GM12878 (cell line): ENCODE measurements around the gene IGFL3.

Experiments used
- BACH1 ChIP-seq: fragments of 450-650 bp; IDR thresholded peaks from 2 replicates; pipeline ENCODE4 v1.6.1; 2017; ENCODE audit warnings: mild to moderate bottlenecking, borderline replicate concordance
- FOXM1 ChIP-seq: IDR thresholded peaks from 2 replicates; pipeline ENCODE4 v1.6.1; 2012; ENCODE audit warnings: low read depth, mild to moderate bottlenecking, inconsistent platforms, low read length, moderate library complexity
- MXI1 ChIP-seq: fragments of 150-350 bp; IDR thresholded peaks from 2 replicates; pipeline ENCODE4 v1.6.1; 2011; ENCODE audit warnings: low read depth, mild to moderate bottlenecking, inconsistent platforms, low read length, improper control_type of control experiment
- MYC ChIP-seq: IDR thresholded peaks from 2 replicates; pipeline ENCODE4 v1.6.1; 2011; ENCODE audit warnings: mild to moderate bottlenecking, low read length, moderate library complexity, inconsistent platforms; ENCODE audit not compliant: insufficient read depth, insufficient replicate concordance, insufficient read length, severe bottlenecking
- POLR2A ChIP-seq: IDR thresholded peaks from 2 replicates; pipeline ENCODE4 v1.6.1; 2011; ENCODE audit warnings: low read depth, mild to moderate bottlenecking, low read length
- TF ChIP-seq, protein P1 (sequence below), 3 experiments: IDR thresholded peaks in 2 of 3; conservative IDR thresholded peaks in 1 of 3; 2 replicates each; pipeline ENCODE4 v1.5.1; 2011; ENCODE audit warnings: low read depth in 3 of 3, low read length in 3 of 3, mild to moderate bottlenecking in 3 of 3, control low read depth in 2 of 3, moderate library complexity in 2 of 3, inconsistent platforms in 1 of 3, mixed read lengths in 1 of 3; ENCODE audit not compliant: control insufficient read depth in 2 of 3, insufficient read depth in 1 of 3; ENCODE audit errors: extremely low read depth in 1 of 3
- TF ChIP-seq, protein P2 (sequence below): IDR thresholded peaks from 2 replicates; pipeline ENCODE4 v1.6.1; 2011; ENCODE audit warnings: low read depth, low read length, improper control_type of control experiment, borderline replicate concordance
- TF ChIP-seq, protein P3 (sequence below): fragments of 450-650 bp; IDR thresholded peaks from 2 replicates; pipeline ENCODE4 v1.6.1; 2018; ENCODE audit warnings: mild to moderate bottlenecking, low read depth, moderate library complexity; ENCODE audit not compliant: partially characterized antibody
- TF ChIP-seq, protein P4 (sequence below): fragments of 450-650 bp; IDR thresholded peaks from 2 replicates; pipeline ENCODE4 v1.6.1; 2016; ENCODE audit warnings: mild to moderate bottlenecking, moderate library complexity, borderline replicate concordance
- TF ChIP-seq, protein P5 (sequence below): IDR thresholded peaks from 2 replicates; pipeline ENCODE4 v1.6.1; 2012; ENCODE audit warnings: mild to moderate bottlenecking, low read depth, low read length
- TF ChIP-seq, protein P6 (sequence below): fragments of 450-650 bp; IDR thresholded peaks from 2 replicates; pipeline ENCODE4 v1.6.1; 2016; ENCODE audit warnings: mild to moderate bottlenecking

DNA sequence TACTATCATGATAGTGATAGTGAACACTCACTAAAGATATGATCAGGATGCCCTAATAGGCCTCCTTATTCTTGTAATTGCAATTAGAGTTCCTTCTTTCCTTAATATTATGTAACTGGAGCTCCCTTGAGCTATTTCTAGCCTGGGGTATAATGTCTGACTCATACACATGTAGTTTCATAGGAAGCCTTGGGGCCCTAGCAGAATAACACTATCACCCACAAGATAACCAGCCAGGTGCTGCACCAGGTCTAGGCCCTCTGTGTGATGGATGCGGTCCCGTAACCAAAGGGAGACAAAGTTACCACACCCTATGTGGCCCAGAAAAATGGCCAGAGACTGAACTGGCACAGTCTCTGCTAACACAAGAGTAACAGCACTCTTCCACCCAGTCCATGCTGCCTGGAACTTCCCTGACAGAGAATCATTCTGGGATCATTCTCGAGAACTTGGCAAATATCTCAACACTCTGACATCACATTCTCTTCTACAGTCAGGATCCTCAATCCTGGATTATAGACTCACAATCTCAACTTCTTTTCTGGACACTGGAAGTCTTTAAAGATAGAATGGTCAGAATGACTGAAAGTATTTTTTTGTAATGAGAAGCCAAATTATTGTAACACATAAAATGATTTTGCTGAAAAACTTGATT is 51.1 kb downstream of the IGFL3 start:
- TF ChIP-seq FOXM1 (no peak), POLR2A (no peak), MXI1 (no peak), BACH1 (no peak), MYC (no peak)
- TF ChIP-seq, protein P1, sequence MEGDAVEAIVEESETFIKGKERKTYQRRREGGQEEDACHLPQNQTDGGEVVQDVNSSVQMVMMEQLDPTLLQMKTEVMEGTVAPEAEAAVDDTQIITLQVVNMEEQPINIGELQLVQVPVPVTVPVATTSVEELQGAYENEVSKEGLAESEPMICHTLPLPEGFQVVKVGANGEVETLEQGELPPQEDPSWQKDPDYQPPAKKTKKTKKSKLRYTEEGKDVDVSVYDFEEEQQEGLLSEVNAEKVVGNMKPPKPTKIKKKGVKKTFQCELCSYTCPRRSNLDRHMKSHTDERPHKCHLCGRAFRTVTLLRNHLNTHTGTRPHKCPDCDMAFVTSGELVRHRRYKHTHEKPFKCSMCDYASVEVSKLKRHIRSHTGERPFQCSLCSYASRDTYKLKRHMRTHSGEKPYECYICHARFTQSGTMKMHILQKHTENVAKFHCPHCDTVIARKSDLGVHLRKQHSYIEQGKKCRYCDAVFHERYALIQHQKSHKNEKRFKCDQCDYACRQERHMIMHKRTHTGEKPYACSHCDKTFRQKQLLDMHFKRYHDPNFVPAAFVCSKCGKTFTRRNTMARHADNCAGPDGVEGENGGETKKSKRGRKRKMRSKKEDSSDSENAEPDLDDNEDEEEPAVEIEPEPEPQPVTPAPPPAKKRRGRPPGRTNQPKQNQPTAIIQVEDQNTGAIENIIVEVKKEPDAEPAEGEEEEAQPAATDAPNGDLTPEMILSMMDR (IDR thresholded peaks at IDR 0.05 in 2 of 3, conservative IDR thresholded peaks at IDR 0.05 in 1 of 3; ENCODE audit: control insufficient read depth in 2 of 3, extremely low read depth in 1 of 3, insufficient read depth in 1 of 3, low read depth in 3 of 3, low read length in 3 of 3): no peak
- TF ChIP-seq, protein P2, sequence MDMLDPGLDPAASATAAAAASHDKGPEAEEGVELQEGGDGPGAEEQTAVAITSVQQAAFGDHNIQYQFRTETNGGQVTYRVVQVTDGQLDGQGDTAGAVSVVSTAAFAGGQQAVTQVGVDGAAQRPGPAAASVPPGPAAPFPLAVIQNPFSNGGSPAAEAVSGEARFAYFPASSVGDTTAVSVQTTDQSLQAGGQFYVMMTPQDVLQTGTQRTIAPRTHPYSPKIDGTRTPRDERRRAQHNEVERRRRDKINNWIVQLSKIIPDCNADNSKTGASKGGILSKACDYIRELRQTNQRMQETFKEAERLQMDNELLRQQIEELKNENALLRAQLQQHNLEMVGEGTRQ: no peak
- TF ChIP-seq, protein P3, sequence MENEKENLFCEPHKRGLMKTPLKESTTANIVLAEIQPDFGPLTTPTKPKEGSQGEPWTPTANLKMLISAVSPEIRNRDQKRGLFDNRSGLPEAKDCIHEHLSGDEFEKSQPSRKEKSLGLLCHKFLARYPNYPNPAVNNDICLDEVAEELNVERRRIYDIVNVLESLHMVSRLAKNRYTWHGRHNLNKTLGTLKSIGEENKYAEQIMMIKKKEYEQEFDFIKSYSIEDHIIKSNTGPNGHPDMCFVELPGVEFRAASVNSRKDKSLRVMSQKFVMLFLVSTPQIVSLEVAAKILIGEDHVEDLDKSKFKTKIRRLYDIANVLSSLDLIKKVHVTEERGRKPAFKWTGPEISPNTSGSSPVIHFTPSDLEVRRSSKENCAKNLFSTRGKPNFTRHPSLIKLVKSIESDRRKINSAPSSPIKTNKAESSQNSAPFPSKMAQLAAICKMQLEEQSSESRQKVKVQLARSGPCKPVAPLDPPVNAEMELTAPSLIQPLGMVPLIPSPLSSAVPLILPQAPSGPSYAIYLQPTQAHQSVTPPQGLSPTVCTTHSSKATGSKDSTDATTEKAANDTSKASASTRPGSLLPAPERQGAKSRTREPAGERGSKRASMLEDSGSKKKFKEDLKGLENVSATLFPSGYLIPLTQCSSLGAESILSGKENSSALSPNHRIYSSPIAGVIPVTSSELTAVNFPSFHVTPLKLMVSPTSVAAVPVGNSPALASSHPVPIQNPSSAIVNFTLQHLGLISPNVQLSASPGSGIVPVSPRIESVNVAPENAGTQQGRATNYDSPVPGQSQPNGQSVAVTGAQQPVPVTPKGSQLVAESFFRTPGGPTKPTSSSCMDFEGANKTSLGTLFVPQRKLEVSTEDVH: no peak
- TF ChIP-seq, protein P4, sequence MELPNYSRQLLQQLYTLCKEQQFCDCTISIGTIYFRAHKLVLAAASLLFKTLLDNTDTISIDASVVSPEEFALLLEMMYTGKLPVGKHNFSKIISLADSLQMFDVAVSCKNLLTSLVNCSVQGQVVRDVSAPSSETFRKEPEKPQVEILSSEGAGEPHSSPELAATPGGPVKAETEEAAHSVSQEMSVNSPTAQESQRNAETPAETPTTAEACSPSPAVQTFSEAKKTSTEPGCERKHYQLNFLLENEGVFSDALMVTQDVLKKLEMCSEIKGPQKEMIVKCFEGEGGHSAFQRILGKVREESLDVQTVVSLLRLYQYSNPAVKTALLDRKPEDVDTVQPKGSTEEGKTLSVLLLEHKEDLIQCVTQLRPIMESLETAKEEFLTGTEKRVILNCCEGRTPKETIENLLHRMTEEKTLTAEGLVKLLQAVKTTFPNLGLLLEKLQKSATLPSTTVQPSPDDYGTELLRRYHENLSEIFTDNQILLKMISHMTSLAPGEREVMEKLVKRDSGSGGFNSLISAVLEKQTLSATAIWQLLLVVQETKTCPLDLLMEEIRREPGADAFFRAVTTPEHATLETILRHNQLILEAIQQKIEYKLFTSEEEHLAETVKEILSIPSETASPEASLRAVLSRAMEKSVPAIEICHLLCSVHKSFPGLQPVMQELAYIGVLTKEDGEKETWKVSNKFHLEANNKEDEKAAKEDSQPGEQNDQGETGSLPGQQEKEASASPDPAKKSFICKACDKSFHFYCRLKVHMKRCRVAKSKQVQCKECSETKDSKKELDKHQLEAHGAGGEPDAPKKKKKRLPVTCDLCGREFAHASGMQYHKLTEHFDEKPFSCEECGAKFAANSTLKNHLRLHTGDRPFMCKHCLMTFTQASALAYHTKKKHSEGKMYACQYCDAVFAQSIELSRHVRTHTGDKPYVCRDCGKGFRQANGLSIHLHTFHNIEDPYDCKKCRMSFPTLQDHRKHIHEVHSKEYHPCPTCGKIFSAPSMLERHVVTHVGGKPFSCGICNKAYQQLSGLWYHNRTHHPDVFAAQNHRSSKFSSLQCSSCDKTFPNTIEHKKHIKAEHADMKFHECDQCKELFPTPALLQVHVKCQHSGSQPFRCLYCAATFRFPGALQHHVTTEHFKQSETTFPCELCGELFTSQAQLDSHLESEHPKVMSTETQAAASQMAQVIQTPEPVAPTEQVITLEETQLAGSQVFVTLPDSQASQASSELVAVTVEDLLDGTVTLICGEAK: no peak
- TF ChIP-seq, protein P5, sequence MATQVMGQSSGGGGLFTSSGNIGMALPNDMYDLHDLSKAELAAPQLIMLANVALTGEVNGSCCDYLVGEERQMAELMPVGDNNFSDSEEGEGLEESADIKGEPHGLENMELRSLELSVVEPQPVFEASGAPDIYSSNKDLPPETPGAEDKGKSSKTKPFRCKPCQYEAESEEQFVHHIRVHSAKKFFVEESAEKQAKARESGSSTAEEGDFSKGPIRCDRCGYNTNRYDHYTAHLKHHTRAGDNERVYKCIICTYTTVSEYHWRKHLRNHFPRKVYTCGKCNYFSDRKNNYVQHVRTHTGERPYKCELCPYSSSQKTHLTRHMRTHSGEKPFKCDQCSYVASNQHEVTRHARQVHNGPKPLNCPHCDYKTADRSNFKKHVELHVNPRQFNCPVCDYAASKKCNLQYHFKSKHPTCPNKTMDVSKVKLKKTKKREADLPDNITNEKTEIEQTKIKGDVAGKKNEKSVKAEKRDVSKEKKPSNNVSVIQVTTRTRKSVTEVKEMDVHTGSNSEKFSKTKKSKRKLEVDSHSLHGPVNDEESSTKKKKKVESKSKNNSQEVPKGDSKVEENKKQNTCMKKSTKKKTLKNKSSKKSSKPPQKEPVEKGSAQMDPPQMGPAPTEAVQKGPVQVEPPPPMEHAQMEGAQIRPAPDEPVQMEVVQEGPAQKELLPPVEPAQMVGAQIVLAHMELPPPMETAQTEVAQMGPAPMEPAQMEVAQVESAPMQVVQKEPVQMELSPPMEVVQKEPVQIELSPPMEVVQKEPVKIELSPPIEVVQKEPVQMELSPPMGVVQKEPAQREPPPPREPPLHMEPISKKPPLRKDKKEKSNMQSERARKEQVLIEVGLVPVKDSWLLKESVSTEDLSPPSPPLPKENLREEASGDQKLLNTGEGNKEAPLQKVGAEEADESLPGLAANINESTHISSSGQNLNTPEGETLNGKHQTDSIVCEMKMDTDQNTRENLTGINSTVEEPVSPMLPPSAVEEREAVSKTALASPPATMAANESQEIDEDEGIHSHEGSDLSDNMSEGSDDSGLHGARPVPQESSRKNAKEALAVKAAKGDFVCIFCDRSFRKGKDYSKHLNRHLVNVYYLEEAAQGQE: no peak
- TF ChIP-seq, protein P6, sequence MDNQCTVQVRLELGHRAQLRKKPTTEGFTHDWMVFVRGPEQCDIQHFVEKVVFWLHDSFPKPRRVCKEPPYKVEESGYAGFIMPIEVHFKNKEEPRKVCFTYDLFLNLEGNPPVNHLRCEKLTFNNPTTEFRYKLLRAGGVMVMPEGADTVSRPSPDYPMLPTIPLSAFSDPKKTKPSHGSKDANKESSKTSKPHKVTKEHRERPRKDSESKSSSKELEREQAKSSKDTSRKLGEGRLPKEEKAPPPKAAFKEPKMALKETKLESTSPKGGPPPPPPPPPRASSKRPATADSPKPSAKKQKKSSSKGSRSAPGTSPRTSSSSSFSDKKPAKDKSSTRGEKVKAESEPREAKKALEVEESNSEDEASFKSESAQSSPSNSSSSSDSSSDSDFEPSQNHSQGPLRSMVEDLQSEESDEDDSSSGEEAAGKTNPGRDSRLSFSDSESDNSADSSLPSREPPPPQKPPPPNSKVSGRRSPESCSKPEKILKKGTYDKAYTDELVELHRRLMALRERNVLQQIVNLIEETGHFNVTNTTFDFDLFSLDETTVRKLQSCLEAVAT: no peak
